GM21367 (cell line): ENCODE data around the gene APOL1.
"Not testable (repeated sequence)": the region's sequence is repeated elsewhere in the genome, so short reads cannot be mapped to it uniquely, and the experiment has no call there.

Source experiments
- ATAC-seq: cut with Tn5 transposase; IDR thresholded peaks from one replicate; pipeline ENCODE4 v1.9.1; 2021; ENCODE audit not compliant: unreplicated experiment

The APOL1 gene

DNA sequence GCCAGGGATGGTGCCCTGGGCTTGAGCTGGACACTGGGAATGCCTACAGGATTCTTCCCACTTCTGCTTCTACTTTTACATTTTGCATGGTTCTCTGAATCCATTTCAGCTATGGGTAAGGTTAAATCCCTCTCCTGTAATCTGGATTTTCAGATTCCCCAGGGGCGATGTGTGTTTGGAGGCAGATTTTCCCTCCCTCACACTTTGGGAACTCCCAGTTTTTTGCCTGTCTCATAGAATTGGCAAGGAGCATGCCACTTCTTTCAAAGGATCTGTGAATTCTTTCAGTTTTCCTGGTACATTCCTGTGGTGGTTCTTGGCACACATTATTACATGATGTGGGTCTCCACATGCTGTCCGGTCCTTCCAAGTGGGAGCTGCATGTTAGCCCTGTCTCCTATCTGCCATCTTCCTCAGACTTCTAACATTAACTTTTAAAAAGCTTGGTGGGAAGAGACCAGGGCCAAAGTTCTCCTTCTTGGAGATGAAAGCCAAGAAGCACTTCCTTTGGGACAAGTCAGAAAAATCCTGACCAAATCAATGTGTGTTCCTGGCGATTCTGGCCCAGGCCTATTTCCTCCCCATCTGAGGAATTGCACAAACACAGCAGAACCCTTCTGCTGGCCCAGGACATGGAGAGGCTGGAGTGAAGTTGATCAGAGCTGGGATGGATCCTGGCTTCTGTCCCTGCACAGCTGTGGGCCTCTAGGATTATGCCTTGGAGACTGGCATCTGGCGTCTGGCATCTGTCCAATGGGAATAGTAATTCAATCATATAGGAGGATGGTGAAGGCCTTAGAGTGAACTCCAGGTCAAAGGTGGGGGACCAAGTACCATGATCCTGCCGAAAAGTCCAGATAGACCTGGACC lies 8.2 kb upstream of the APOL1 start:
- ATAC-seq: no peak

DNA sequence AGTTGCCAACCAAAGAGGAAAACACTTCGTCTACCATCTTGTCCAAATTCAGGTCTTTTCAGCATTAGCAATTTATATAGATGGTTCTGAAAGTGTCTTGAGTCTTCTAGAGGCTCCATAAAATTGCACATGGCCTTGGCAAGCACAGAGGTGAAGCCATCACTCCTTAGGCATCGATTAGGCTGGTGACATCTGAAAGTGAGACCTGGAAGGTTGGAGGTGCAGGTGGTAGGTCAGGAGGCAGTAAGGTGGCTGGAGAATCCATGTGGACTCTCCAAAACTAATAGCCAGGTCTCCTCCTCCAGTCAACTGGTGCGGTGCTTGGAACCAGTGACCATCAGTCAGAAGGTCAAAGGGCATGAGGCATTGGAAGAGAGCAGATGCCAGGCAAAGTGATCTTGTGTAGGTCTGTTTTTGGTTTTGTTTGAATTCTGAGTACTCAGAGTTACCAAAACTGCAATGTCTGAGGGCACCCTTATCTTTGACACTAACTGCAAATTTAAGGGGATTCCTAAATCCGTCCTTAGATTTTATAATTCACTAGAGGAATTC lies 7.1 kb upstream of the APOL1 start:
- ATAC-seq: no peak

DNA sequence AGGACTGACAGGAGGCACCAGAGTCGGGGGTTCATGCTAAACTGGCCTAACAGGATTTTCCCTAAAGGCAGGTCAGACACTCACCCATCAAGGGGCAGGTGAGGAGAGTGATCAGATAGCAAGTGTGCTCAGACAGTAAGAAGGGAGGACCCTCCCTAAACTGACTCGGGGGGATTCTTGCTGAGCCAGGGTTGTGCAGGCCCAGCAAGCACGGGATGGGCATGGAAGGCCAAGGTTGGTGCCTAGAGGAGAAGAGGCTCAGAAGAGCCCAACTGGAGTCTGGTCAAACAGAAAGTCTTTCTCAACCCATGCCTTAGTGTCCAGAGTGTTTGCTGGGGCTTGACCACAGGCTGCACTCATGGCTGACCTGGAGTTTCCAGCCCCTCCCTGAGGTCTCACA lies 6.2 kb upstream of the APOL1 start:
- ATAC-seq: no peak

- ATAC-seq: no peak
Observed at GRCh38 chr22:36247955-36248354, 5.0 kb upstream of the APOL1 start.

GRCh38 chr22:36249160-36249559 lies 3.8 kb upstream of the APOL1 start:
- no peak for ATAC-seq

- ATAC-seq: not testable (repeated sequence)
Observed at GRCh38 chr22:36250292-36250960, 2.5 kb upstream of the APOL1 start.

DNA sequence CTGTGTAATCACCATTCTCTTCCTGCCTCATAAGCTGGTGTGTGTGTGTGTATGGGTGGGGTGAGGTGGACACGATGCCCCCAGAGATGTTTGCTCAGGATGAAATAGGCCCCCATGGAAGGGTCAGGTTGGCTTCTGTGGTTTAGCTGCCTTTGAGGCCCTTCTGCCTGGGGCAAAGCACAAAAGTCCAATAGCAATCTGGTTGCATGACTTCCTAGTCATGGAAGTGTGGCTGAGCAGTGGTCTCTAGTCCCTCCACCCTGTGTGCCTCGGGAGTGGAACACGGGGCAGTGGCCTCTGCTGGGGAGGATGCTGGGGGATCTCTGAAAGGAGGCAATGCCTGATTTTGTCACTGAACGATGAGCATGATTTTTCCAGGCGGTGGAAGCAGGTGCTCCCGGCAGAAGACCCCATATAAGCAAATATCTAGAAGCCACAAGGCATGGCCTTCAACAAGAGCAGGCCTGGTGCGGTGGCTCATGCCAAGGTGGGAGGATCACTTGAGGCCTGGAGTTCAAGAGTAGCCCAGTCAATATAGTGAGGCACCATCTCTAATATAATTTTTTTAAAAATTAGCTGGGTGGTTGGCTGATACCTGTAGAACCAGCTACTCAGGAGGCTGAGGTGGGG lies 839 bp upstream of the APOL1 start:
- ATAC-seq: not testable (repeated sequence)

DNA sequence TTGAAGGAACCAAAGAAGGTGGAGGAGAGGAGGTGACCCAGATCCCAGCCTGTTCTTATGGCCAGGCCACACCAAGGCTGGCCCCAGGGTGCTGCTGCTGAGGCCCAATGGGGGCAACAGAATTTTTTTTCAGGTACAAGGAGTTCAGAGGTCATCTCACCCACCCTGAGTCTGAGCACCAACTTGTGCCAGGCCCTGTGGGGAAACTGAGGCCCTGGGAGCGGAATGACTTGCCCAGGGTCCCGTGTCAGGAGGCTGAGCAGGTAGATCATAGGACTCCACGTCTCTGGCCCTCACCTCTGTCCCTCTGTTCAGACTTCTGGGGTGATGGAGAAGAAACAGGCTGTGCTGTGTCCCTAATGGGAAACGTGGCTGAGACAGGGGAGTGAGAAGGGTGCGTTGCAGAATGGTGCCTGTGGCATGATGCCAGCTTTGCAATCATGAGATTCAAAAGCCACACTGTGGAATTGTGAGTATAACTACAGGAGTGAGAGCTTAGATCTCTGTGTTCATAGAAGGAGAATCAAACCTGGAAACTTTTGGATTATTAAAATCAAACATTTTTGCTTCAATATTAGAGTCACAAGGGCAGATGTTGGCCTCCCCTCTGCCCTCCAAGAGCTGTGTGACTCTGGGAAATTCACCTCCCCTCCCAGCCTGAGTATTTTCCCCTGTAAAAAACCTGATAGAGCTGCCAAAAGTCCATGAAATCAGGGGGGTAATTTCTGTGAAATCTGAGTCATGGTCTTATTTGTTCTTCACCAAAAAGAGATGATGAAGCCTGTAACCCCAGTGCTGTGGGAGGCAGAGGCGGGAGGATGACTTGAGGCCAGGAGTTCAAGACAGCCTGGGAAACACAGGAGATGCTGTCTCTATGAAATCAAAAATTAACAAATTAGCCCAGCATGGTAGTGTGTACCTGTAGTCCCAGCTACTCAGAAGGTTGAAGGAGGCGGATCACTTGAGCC lies 874 bp downstream of the APOL1 start:
- no peak for ATAC-seq

GRCh38 chr22:36255572-36255971 lies 2.6 kb downstream of the APOL1 start:
- not testable (repeated sequence) for ATAC-seq

GRCh38 chr22:36256478-36256877 lies 3.5 kb downstream of the APOL1 start:
- ATAC-seq: no peak

DNA sequence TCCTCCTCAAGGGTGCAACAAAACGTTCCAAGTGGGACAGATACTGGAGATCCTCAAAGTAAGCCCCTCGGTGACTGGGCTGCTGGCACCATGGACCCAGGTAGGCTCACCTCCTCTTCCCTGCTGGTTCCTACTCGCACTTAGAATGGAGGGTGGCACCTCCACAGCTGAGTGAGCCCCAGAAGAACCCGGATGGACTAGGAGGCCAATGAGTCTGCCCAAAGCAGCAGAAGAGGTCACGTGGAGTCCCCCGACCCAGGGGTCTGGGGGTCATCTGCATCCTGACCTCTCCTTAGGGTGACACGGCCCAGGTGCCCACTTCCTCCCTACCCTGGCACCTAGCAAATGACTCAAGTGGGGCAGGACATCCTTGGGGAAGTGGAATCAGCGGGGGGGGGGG lies 4.4 kb downstream of the APOL1 start:
- no peak for ATAC-seq

DNA sequence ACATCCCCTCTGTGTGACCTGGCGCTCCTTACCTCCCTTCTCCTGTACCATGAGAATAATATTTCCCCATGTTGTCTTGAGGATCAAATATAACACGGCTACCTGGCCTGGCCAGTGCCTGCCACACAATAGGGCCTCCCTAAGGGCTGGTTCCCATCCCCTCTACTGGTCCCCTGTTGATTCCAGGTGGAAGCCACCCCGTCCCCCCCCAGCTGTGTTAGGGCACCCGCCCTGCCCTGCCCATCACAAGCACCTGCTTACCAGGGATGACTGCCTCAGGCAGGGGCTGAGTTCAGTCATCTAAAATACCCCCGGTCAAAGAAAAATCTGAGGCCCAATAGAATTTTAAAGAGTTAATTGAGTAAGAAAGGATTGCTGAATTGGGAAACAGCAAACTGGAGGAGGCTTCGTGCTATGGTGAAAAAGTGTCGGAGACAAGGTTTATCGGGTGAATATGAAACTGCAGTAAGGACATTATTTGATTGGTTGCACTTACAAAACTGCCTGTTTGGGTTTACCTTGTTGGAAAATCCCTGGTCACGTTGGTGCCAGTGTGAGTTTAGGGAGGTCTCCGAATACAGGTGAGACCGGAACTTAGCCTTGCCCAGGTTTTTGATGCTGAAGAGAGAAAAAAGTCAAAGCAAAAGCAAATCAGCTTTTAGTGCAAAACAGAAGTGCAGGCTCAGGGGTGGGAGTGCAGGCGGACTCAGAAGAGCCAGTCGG lies 5.2 kb downstream of the APOL1 start:
- ATAC-seq: no peak

GRCh38 chr22:36258701-36259614 lies 6.0 kb downstream of the APOL1 start:
- no peak for ATAC-seq

DNA sequence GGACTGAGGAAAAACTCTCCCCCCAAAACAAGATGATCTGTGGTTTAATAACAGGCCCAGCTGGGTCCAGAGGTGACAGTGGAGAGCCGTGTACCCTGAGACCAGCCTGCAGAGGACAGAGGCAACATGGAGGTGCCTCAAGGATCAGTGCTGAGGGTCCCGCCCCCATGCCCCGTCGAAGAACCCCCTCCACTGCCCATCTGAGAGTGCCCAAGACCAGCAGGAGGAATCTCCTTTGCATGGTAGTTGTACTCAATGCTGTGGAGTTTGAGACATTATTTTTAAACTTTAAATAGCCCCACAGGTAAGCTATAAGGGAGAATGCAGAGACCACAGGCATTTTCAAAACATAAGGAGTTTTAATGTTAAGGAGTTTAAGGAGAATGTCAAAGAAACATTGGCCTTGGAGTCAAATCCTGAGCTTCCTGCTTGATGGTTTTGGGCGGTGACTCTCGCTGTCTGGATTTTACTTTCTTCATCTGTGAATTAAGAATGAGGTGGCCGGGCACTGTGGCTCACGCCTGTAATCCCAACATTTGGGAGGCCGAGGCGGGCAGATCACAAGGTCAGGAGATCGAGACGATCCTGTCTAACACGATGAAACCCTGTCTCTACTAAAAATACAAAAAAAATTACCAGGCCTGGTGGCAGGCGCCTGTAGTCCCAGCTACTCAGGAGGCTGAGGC lies 6.8 kb downstream of the APOL1 start:
- ATAC-seq: no peak

DNA sequence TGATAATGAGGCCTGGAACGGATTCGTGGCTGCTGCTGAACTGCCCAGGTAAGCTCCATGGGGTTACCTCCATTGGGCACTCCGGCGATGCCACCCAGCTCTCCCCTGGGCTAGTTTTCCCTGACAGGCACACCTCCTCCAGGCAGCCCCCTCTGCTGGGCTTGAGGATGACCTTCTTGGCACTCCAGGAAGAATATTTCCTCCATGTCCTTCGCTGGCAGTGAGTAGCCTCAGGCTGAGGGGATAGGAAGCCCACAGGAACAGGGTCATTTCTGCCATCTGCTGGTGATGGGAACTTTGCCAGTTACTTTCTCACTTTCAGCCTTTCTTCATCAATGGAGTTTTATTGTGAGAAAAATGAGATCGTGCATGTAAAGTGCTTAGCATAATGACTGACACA lies 8.7 kb downstream of the APOL1 start:
- ATAC-seq: not testable (repeated sequence)

GRCh38 chr22:36262307-36262706 lies 9.4 kb downstream of the APOL1 start:
- not testable (repeated sequence) for ATAC-seq

- ATAC-seq: not testable (repeated sequence)
Observed at GRCh38 chr22:36263216-36263673, 10.3 kb downstream of the APOL1 start.
